HEK293 (cell line): ENCODE results near the gene PLSCR1.

Experiments
- CTCF ChIA-PET: fragments of 350-600 bp; formaldehyde crosslinking; extraction: SDS; loops from one replicate; lab custom pipeline; 2021; ENCODE audit warnings: antibody characterized with exemption; lab: Yijun Ruan, JAX
- POLR2A ChIA-PET: fragments of 300-600 bp; formaldehyde crosslinking; extraction: SDS; loops from one replicate; lab custom pipeline; 2020; ENCODE audit warnings: antibody characterized with exemption, inconsistent platforms; lab: Yijun Ruan, JAX
- H3K27ac ChIP-seq: fragments of 200-500 bp; sonication (Bioruptor generic); 2 replicates; pipeline ENCODE4 v1.5.1; 2014; ENCODE audit warnings: low read depth, low read length, control low read depth, inconsistent platforms; ENCODE audit errors: extremely low read depth
- H3K36me3 ChIP-seq, 2 experiments: fragments of 200-500 bp in 1 of 2; sonication (Bioruptor generic) in 1 of 2; 1 replicate in 1 of 2; 2 replicates in 1 of 2; pipeline ENCODE4 v1.5.1; 2014 to 2017; ENCODE audit warnings: inconsistent platforms in 2 of 2, low read length in 2 of 2; ENCODE audit not compliant: control insufficient read depth in 2 of 2, insufficient read depth in 1 of 2
- H3K4me1 ChIP-seq: fragments of 200-500 bp; sonication (Bioruptor generic); 2 replicates; pipeline ENCODE4 v1.5.1; 2014; ENCODE audit warnings: mild to moderate bottlenecking, low read length, inconsistent platforms; ENCODE audit not compliant: control insufficient read depth, insufficient read depth
- H3K4me3 ChIP-seq: 2 replicates; pipeline ENCODE4 v1.5.1; 2011; ENCODE audit warnings: low read depth, mild to moderate bottlenecking, control low read depth, low read length, moderate library complexity
- H3K9me3 ChIP-seq: fragments of 200-500 bp; sonication (Bioruptor generic); 2 replicates; pipeline ENCODE4 v1.5.1; 2014; ENCODE audit warnings: low read depth, low read length, inconsistent platforms; ENCODE audit not compliant: control insufficient read depth, insufficient read depth
- AEBP2 ChIP-seq: fragments of 450-650 bp; formaldehyde crosslinking; IDR thresholded peaks from 2 replicates; pipeline ENCODE4 v1.5.1; 2016; ENCODE audit warnings: missing biosample characterization, missing genetic modification characterization, borderline replicate concordance
- CTCF ChIP-seq: fragments of 450-650 bp; formaldehyde crosslinking; IDR thresholded peaks from 2 replicates; pipeline ENCODE4 v1.5.1; 2016; ENCODE audit warnings: missing biosample characterization, missing genetic modification characterization
- IKZF3 ChIP-seq: fragments of 450-650 bp; IDR thresholded peaks from 2 replicates; pipeline ENCODE4 v1.5.0; 2018; ENCODE audit warnings: missing biosample characterization, mild to moderate bottlenecking, missing genetic modification characterization, moderate library complexity
- KLF17 ChIP-seq: fragments of 450-650 bp; formaldehyde crosslinking; IDR thresholded peaks from 2 replicates; pipeline ENCODE4 v1.5.1; 2016; ENCODE audit warnings: missing biosample characterization, missing genetic modification characterization
- MYNN ChIP-seq: fragments of 450-650 bp; formaldehyde crosslinking; IDR thresholded peaks from 2 replicates; pipeline ENCODE4 v1.5.1; 2016; ENCODE audit warnings: missing biosample characterization, missing genetic modification characterization, borderline replicate concordance
- SETDB1 ChIP-seq: IDR thresholded peaks from one replicate; pipeline ENCODE4 v1.6.1; 2017; ENCODE audit warnings: mild to moderate bottlenecking, low read length, moderate library complexity, mixed read lengths; ENCODE audit not compliant: insufficient read length
- ZBTB10 ChIP-seq: fragments of 450-650 bp; formaldehyde crosslinking; IDR thresholded peaks from 2 replicates; pipeline ENCODE4 v1.5.1; 2016; ENCODE audit warnings: missing biosample characterization, missing genetic modification characterization
- ZBTB20 ChIP-seq: fragments of 450-650 bp; formaldehyde crosslinking; IDR thresholded peaks from 2 replicates; pipeline ENCODE4 v1.5.1; 2016; ENCODE audit warnings: missing biosample characterization, missing genetic modification characterization
- ZBTB26 ChIP-seq: fragments of 450-650 bp; formaldehyde crosslinking; optimal IDR thresholded peaks from 2 replicates; pipeline ENCODE3; 2016; ENCODE audit warnings: missing biosample characterization, mild to moderate bottlenecking, missing genetic modification characterization
- ZBTB7A ChIP-seq: fragments of 450-650 bp; formaldehyde crosslinking; IDR thresholded peaks from 2 replicates; pipeline ENCODE4 v1.5.1; 2016; ENCODE audit warnings: low read depth, missing biosample characterization, missing genetic modification characterization
- ZNF132 ChIP-seq: fragments of 450-650 bp; formaldehyde crosslinking; IDR thresholded peaks from 2 replicates; pipeline ENCODE4 v1.5.1; 2017; ENCODE audit warnings: missing biosample characterization, missing genetic modification characterization, borderline replicate concordance
- ZNF202 ChIP-seq: fragments of 450-650 bp; formaldehyde crosslinking; IDR thresholded peaks from 2 replicates; pipeline ENCODE4 v1.5.1; 2016; ENCODE audit warnings: missing biosample characterization, missing genetic modification characterization, borderline replicate concordance
- ZNF23 ChIP-seq: fragments of 450-650 bp; formaldehyde crosslinking; IDR thresholded peaks from 2 replicates; pipeline ENCODE4 v1.5.1; 2016; ENCODE audit warnings: missing biosample characterization, missing genetic modification characterization, borderline replicate concordance
- ZNF280D ChIP-seq: fragments of 450-650 bp; formaldehyde crosslinking; IDR thresholded peaks from 2 replicates; pipeline ENCODE4 v1.5.1; 2016; ENCODE audit warnings: missing biosample characterization, missing genetic modification characterization
- ZNF398 ChIP-seq: fragments of 450-650 bp; formaldehyde crosslinking; IDR thresholded peaks from 2 replicates; pipeline ENCODE4 v1.5.1; 2017; ENCODE audit warnings: missing biosample characterization, missing genetic modification characterization
- ZNF416 ChIP-seq: fragments of 450-650 bp; formaldehyde crosslinking; IDR thresholded peaks from 2 replicates; pipeline ENCODE4 v1.5.1; 2016; ENCODE audit warnings: missing biosample characterization, missing genetic modification characterization
- ZNF549 ChIP-seq: fragments of 450-650 bp; IDR thresholded peaks from 2 replicates; pipeline ENCODE4 v1.5.1; 2018; ENCODE audit warnings: missing biosample characterization, missing genetic modification characterization, mild to moderate bottlenecking, inconsistent platforms, moderate library complexity
- ZNF629 ChIP-seq: fragments of 450-650 bp; formaldehyde crosslinking; IDR thresholded peaks from 2 replicates; pipeline ENCODE4 v1.5.1; 2017; ENCODE audit warnings: missing biosample characterization, missing genetic modification characterization
- ZNF707 ChIP-seq: fragments of 450-650 bp; formaldehyde crosslinking; IDR thresholded peaks from 2 replicates; pipeline ENCODE4 v1.5.1; 2016; ENCODE audit warnings: missing biosample characterization, missing genetic modification characterization

The PLSCR1 gene

GRCh38 chr3:146555311-146555710 lies 10.9 kb upstream of the PLSCR1 start:
- Histone ChIP-seq H3K9me3 (no peaks in the 10 kb centered on the region), H3K27ac (no peak overlapping the region), H3K36me3 (no peaks in the 10 kb centered on the region), H3K4me1 (no peaks in the 10 kb centered on the region), H3K4me3 (no peak overlapping the region)
- POLR2A ChIA-PET: no interaction called here
- CTCF ChIA-PET: no interaction called here
- TF ChIP-seq MYNN (tag by site-specific recombination) (no peak), KLF17 (tag by site-specific recombination) (no peak), ZBTB7A (tag by site-specific recombination) (no peak), SETDB1 (no peak), ZNF202 (tag by site-specific recombination) (no peak), ZNF23 (tag by site-specific recombination) (no peak), ZBTB20 (tag by site-specific recombination) (no peak), ZBTB26 (tag by site-specific recombination) (no peak), AEBP2 (no peak), IKZF3 (tag by site-specific recombination) (no peak), ZNF416 (no peak), ZNF132 (tag by site-specific recombination) (no peak), ZNF707 (tag by site-specific recombination) (no peak)

GRCh38 chr3:146554151-146554760 lies 9.8 kb upstream of the PLSCR1 start:
- Histone ChIP-seq H3K36me3 (no peaks in the 10 kb centered on the region), H3K27ac (no peak overlapping the region), H3K4me3 (no peak overlapping the region), H3K9me3 (no peaks in the 10 kb centered on the region), H3K4me1 (no peaks in the 10 kb centered on the region)
- POLR2A ChIA-PET: no interaction called here
- CTCF ChIA-PET: no interaction called here
- TF ChIP-seq ZNF549 (tag by site-specific recombination) (no peak), ZBTB26 (tag by site-specific recombination) (no peak), ZNF398 (tag by site-specific recombination) (no peak), ZNF280D (tag by site-specific recombination) (no peak), ZBTB10 (tag by site-specific recombination) (no peak), ZNF629 (tag by site-specific recombination) (no peak), CTCF (tag by site-specific recombination) (no peak)
